ENCODE results near the gene FTSJ1.
"Not testable (repeated sequence)": the region's sequence is repeated elsewhere in the genome, so short reads cannot be mapped to it uniquely, and the experiment has no call there.

Gene FTSJ1

DNA sequence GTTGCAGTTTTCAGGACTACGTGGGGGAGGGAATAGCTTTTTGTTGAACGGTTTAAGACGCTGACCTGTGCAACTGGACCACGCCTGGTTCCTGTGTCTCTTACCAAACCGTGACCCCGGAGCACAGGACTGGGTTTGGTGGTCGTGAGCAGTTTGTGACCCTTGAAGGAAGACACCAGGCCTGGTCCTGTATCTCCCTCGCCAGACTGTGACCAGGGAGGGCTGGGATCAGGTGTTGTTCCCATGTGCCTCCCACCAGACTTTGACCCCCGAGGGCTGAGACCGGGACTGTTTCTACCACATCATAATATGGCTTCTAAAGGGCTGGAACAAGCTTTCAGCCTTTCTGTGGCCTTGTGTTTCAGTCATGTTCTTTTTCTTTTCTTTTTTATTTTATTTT, 46.3 kb downstream of the FTSJ1 start:
- TF ChIP-seq, protein P1, sequence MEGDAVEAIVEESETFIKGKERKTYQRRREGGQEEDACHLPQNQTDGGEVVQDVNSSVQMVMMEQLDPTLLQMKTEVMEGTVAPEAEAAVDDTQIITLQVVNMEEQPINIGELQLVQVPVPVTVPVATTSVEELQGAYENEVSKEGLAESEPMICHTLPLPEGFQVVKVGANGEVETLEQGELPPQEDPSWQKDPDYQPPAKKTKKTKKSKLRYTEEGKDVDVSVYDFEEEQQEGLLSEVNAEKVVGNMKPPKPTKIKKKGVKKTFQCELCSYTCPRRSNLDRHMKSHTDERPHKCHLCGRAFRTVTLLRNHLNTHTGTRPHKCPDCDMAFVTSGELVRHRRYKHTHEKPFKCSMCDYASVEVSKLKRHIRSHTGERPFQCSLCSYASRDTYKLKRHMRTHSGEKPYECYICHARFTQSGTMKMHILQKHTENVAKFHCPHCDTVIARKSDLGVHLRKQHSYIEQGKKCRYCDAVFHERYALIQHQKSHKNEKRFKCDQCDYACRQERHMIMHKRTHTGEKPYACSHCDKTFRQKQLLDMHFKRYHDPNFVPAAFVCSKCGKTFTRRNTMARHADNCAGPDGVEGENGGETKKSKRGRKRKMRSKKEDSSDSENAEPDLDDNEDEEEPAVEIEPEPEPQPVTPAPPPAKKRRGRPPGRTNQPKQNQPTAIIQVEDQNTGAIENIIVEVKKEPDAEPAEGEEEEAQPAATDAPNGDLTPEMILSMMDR (IDR thresholded peaks at IDR 0.05; ENCODE audit: control insufficient read depth, insufficient read depth, low read depth, low read length, missing control alignments): no peak
- peak overlapping the region; percentile 53 for H3K4me3 ChIP-seq (ENCODE audit: control insufficient read depth, low read depth, low read length)
- no peak for DNase-seq (ENCODE audit: low read depth)

GRCh38 chrX:48523682-48524081, 47.7 kb downstream of the FTSJ1 start:
- no peak for DNase-seq (ENCODE audit: low read depth)
- no peak overlapping the region for H3K4me3 ChIP-seq (ENCODE audit: control insufficient read depth, low read depth, low read length)
- TF ChIP-seq, protein P1 (IDR thresholded peaks at IDR 0.05; ENCODE audit: control insufficient read depth, insufficient read depth, low read depth, low read length, missing control alignments): no peak

DNA sequence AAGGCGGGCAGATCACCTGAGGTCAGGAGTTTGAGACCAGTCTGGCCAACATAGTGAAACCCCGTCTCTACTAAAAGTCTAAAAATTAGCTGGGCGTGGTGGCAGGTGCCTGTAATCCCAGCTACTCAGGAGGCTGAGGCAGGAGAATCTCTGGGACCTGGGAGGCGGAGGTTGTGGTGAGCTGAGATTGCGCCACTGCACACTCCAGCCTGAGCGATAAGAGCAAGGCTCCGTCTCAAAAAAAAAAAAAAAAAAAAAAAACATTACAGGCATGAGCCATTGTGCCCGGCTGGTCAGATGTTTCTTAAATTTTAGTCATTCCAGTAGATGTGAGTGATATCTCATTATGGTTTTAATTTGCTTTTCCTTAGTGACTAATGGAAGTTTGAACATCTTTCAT, 49.9 kb downstream of the FTSJ1 start:
- DNase-seq (ENCODE audit: low read depth): peak; percentile 18
- not testable (repeated sequence) for H3K4me3 ChIP-seq (ENCODE audit: control insufficient read depth, low read depth, low read length)

GRCh38 chrX:48530736-48531135, 54.7 kb downstream of the FTSJ1 start:
- TF ChIP-seq, protein P1 (IDR thresholded peaks at IDR 0.05; ENCODE audit: control insufficient read depth, insufficient read depth, low read depth, low read length, missing control alignments): no peak
- DNase-seq (ENCODE audit: low read depth): no peak
- H3K4me3 ChIP-seq (ENCODE audit: control insufficient read depth, low read depth, low read length): no peak overlapping the region

DNA sequence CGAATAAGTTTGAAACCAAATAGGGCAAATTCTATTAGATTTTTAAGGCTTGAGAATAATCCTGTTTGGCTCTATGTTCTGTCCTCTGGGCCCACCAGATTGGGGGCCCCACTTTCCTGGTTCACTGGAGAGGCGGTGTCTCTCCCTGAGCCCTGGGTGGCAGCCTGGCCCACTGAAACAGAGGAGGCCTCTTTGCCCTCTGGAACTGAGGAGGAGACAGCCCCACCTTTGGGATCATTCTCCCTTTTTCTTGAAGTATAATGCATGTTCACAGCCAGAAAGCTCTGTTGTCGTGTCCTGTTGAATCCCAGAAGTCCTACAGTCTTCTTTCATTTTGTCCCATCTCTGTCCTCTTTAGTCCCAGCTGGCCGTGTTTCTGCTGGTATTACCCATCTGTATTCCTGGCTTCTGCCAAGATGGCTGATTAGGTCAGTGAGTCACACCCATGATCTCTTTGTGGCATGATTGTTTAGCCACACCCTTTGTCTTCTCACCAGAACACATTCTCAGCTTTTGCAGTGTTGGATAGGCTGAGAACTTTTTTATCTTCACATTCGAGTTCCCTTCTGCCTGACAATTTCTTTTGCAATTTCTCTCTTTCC, 55.5 kb downstream of the FTSJ1 start:
- peak; percentile 49 for DNase-seq (ENCODE audit: low read depth)
- TF ChIP-seq, protein P1 (IDR thresholded peaks at IDR 0.05; ENCODE audit: control insufficient read depth, insufficient read depth, low read depth, low read length, missing control alignments): no peak
- H3K4me3 ChIP-seq (ENCODE audit: control insufficient read depth, low read depth, low read length): no peak overlapping the region

- DNase-seq (ENCODE audit: low read depth): no peak
- TF ChIP-seq, protein P1 (IDR thresholded peaks at IDR 0.05; ENCODE audit: control insufficient read depth, insufficient read depth, low read depth, low read length, missing control alignments): no peak
- no peak overlapping the region for H3K4me3 ChIP-seq (ENCODE audit: control insufficient read depth, low read depth, low read length)
Measured at GRCh38 chrX:48532161-48532560, 56.2 kb downstream of the FTSJ1 start.

- no peak overlapping the region for H3K4me3 ChIP-seq (ENCODE audit: control insufficient read depth, low read depth, low read length)
- DNase-seq (ENCODE audit: low read depth): no peak
- TF ChIP-seq, protein P1 (IDR thresholded peaks at IDR 0.05; ENCODE audit: control insufficient read depth, insufficient read depth, low read depth, low read length, missing control alignments): no peak
Measured at GRCh38 chrX:48533165-48533564, 57.2 kb downstream of the FTSJ1 start.

Measured in AG09309 (cell line).